ENCODE data around the gene MYO3B.

DNA sequence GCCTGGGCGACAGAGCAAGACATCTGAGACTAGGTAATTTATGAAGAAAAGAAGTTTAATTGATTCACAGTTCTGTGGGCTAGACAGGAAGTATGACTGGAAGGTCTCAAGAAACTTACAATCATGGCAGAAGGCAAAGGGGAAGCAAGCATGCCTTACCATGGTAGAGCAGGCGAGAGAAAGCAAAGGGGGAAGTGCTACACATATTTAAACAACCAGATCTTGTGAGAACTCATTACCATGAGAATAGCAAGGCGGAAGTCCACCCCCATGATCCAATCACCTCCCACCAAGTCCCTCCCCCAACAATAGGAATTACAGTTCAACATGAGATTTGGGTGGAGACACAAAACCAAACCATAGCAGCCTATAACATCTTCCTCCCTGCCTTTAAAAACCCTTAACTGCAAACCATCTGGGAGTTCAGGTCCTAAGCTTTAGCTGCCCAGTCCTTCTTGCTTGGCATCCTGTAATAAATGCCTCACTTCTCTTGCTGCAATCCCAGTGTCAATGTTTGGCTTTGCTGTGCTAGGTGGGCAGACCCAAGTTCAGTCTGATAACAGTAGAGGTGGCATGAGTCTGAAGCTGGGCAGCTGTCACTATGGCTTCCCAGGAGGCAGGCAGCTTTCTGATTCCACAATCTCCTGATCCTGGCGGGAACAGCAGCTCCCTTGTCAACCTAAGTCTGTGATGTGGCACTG is 526.0 kb downstream of the MYO3B start:
- TF ChIP-seq CTCF (IDR thresholded peaks at IDR 0.05; ENCODE audit: borderline replicate concordance, extremely low read depth, low read length, poor library complexity, severe bottlenecking): no peak
- TF ChIP-seq EZH2 (IDR thresholded peaks at IDR 0.05; ENCODE audit: borderline replicate concordance, low read depth, low read length, severe bottlenecking): no peak

All from DND-41 (cell line).